Endometrial microvascular endothelial cells (primary cell): Measurements from ENCODE around the gene DACH1. TPM values are rescaled to one million over a fixed set of nuclear protein-coding genes. Genes with fewer than 3 reads are reported as not detected.

Source experiments
- in situ Hi-C: cut with HindIII; loops from 2 replicates; pipeline ENCODE4 v1.10.0; 2017; ENCODE audit warnings: low sequenced_read_pairs, low pct_unique_long_range_greater_than_20kb; ENCODE audit errors: inconsistent ontology term
- total RNA-seq: library from RNA; depleted of rRNA; stranded (reverse); fragments of >200 nt; gene quantifications from one replicate; pipeline ENCODE4 v1.2.3, GENCODE V29; 2015; ENCODE audit errors: inconsistent ontology term

Gene DACH1
- total RNA-seq, 1 donor from 2014 or later, result 1.1 TPM

DNA sequence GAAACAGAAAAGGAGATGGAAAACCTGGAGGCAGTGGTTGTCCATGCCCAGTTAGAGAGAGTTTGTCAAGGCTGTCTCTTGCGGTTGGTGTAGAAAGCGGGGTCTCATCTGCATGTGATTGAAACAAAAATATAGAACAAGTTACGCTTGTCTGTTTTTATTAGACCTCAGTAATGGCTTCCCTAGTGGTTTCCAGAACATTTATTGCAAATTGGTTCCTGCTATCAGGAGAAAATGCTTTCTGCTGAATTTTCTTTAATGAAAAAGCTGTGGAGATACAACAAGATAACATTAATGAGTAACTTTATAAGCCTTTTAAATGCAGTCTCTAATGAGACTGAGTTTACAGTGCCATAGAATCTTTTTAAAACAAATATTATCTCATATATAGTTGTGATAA, 378.0 kb downstream of the DACH1 start:
- in situ Hi-C loops, result no loop called here

- in situ Hi-C loops, result no loop called here
Measured at GRCh38 chr13:71488201-71488600, 378.8 kb downstream of the DACH1 start.

GRCh38 chr13:71485913-71486312, 381.1 kb downstream of the DACH1 start:
- in situ Hi-C loops, result no loop called here

DNA sequence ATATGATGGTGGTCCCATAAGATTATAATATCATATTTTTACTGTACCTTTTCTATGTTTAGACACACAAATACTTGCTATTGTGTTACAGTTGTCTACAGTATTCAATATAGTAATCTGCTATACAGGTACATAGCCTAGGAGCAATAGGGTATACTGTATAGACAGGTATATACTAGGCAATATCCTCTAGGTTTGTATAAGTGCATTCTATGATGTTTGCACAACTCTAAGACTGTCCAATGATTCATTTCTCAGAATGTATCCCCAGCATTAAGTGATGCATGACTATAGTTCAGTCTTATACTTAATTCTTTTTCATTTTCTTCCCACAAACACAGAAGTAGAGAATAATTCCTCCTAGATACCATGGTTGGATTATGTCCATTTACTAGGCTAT, 383.3 kb downstream of the DACH1 start:
- in situ Hi-C loops, result no loop called here

GRCh38 chr13:71481501-71481900, 385.5 kb downstream of the DACH1 start:
- in situ Hi-C loops, result no loop called here

DNA sequence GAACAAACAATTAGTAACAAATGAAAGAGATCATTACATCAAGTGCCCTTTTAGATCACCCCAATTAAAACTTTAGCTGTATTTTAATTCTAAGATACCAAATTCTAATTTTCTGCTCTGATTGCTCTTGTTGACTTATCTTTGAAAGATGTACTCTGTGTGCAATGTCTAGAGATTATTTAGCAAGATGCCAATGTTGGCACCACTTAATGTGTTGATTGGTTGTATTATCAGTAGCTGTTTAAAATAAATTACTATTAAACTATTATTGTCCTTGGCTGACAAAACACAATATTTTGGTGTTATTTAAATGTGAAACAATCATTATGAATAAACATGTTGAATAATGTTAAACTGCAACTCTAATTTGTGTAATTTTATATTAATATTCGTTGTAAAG, 386.0 kb downstream of the DACH1 start:
- in situ Hi-C loops, result no loop called here

GRCh38 chr13:71477735-71478134, 389.3 kb downstream of the DACH1 start:
- in situ Hi-C loops, result no loop called here

DNA sequence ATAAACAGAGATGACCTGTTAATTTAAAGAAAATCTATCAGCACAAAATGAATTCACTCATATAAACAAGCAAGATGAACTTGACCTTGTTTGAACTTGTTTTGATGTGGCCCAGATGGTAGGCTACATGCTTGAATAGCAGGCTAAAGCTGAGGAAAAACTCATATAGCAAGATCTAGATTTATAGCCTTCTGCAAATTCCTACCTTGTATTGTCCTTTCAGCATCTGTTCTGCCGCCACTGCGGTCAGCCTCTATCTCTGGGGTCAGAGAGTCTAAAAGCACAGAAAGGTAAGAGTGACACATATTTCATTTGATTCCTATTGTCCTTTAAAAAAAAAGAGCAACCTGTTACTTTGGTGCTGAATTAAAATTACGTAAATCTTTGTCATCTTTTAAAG, 392.1 kb downstream of the DACH1 start:
- in situ Hi-C loops, result no loop called here

- in situ Hi-C loops, result no loop called here
Measured at GRCh38 chr13:71469626-71470025, 397.4 kb downstream of the DACH1 start.

GRCh38 chr13:71464686-71465085, 402.3 kb downstream of the DACH1 start:
- in situ Hi-C loops, result no loop called here

DNA sequence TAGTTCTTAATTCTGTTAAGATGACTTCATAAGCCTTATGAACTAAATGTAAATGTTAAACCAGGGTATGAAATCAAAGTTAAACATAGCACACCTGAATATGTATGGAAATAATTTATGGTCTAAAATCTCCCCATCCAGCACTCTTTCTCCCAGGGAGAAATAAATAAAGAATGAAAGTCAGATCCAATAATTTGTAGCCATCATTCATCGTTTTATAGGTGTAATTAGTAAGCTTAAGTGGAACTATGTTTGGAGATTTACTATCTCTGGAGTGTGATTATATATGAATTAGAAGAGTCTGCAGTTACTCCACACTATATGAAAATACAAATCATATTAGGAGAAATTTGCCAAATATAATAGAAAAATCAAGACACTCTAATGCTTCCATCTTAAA, 405.1 kb downstream of the DACH1 start:
- in situ Hi-C loops, result no loop called here

GRCh38 chr13:71460211-71460610, 406.8 kb downstream of the DACH1 start:
- in situ Hi-C loops, result no loop called here

DNA sequence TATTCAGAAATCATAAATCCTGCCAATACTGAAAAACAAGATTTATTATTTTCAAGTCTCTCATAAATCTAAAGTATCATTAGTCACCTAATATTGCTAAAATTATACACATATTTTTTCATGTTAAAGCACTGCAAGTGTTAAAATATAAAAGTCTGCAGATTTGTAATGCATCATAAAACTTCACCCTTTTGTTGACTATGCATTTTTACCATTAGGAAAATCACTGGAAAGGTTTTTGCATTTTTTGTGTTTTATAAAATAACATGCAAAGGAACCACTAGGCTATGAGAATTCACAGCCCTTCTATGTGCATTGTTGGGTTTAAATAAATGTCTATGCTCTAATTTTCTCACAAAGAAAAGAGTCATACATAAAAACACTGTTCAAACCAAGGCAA, 407.3 kb downstream of the DACH1 start:
- in situ Hi-C loops, result no loop called here

DNA sequence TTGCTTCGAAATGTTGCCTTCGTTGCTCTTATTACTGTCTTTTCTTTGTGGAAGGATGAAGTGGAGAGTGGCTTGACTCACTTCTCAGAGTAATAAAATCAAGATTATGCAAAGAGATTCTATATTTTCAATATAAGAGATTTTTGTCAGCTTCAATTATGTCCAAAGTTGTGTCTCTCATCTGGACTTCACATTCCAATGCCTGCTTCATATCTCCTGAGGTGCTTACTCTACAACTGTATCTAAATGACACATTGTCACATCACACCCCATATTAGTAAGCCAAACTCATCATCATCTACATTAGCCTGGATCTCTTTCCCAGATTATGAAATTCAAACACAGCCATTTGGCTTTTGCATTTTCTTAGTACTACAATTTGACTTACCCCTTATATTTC, 409.4 kb downstream of the DACH1 start:
- in situ Hi-C loops, result no loop called here

DNA sequence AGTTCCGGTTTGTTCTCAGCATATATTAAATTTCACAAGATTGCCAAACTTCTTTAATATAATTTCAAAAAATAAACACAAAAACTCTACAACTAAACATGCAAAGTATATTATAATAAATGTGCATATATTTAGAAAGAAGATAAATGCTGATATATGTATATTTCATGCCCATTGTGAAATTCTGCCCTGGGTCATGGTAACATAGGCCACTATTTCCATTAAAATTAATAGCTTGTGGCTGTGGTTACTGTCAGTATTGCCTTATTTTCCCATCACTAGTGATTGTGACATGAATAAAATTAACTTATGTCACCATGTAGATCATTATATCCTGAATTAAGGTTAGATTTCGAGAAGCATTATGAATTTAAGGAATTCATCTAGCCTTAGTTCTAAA, 410.9 kb downstream of the DACH1 start:
- in situ Hi-C loops, result no loop called here

DNA sequence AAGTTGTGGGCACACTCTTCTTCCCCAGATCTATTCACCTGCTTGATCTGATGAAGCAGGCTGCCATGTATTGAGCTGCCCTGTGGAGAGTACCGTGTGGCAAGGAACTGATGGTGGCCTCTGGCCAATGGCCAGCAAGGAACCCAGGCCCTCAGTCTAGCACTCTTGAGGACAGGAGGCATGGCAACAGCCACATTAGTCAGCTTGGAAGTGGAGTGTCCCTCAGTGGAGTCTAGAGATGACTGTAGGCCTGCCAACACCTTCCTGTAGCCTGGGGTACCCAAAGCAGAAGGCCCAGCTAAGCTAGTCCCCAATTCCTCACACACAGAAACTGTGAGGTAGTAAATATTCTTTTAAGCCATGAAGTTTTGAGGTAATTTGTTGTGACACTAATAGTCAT, 412.5 kb downstream of the DACH1 start:
- in situ Hi-C loops, result no loop called here

DNA sequence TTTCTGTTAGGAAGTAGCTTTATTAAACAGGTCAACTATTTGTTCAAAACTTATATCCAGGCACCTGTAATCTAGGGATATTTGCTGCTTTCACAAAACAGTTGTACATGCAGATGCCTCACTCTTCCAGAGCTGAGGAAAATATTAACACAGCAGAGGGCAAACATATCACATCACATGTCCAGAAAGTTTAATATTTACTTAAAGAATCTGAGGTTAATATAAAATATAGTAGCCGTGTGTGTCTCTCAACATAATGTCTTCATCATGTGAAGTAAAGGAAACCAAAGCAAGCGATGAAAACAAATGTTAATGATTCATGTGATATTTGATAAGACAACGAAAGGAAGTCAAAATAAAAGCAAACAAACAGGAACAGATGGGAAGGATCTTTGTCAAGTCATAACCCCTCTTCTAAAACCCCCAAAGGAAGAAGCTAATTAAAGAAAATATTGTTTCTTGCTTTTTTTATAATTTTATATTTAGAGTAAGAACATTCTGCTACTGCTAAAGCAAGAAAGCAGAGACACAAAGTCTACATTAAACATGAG, 418.8 kb downstream of the DACH1 start:
- in situ Hi-C loops, result no loop called here

DNA sequence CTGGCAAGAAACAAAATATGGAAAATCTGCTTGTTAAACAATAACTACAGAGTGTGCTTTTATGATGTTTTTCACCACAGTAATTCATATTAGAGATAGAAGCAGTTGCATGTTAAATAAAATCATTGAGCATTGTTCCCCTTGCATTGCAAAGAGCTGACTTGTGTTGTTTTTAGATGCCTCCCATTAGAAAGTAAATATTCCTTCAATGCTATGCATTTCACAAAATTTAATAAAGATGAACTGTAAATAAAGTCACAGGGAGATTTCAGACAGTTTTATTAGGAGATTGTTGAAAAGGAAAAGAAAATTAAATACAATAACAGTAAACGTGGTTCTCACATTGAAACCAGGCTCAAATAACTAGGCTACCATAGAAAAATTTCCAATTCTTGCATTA, 429.3 kb downstream of the DACH1 start:
- in situ Hi-C loops, result no loop called here

DNA sequence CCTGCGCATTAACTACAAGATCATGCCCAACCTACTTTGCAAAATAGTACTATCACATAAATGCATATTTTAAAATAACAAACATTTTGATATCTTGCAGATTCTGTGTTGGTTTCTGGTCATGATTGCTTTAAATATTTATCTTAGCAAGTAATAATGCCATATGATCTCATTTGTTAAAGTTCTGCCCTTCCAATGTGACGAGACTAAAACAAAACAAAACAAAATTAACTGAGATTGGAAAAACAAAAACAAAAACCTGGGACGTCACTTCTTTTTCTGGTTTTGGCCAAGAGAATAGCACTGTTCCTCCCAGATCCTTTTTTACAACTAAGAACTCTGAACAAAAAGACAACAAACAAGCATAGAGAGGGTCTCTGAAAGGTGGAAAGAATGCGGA, 436.3 kb downstream of the DACH1 start:
- in situ Hi-C loops, result no loop called here

- in situ Hi-C loops, result no loop called here
Measured at GRCh38 chr13:71417205-71417604, 449.8 kb downstream of the DACH1 start.

GRCh38 chr13:71412231-71412630, 454.8 kb downstream of the DACH1 start:
- in situ Hi-C loops, result no loop called here

DNA sequence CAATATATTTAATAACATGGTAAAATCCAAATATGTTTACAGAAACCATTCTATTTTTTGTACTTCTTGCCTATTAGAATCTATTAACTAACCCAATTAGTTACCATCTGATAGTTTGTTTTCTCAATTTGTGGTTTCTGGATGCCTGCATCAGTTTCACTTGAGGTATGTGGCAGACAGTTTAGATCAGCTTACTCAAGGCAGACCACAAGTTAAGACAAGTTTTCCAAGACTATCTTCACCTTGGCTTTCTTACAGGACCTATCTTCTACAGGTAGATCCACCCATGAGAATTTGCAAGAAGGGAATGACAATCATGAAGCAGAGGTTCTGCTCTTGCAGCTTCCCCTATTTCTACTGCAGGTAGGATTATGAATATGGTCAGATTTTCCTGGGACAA, 458.6 kb downstream of the DACH1 start:
- in situ Hi-C loops, result no loop called here
